K562 (cell line): ENCODE results near the gene NOTO. TPM values are rescaled to one million over a fixed set of nuclear protein-coding genes. Genes with fewer than 3 reads are reported as not detected.

Experiments used
- ATAC-seq: fragments of 200-7000 bp; cut with Tn5 transposase; 3 replicates; pipeline ENCODE4 v1.9.1; 2020; ENCODE audit warnings: moderate library complexity
- BruUV-seq: library from RNA; stranded (reverse); fragments of 400-500 nt; replicated peaks from 2 replicates; lab custom pipeline; 2021; lab: Mats Ljungman, UMichigan
- CTCF ChIA-PET: fragments of 300-600 bp; formaldehyde crosslinking; extraction: SDS; loops from one replicate; lab custom pipeline; 2021; ENCODE audit warnings: low intra/inter-chr PET ratio; lab: Yijun Ruan, JAX
- POLR2A ChIA-PET: fragments of 300-600, 350-650 bp; sonication (Branson Sonifier 250); formaldehyde crosslinking; extraction: SDS; loops from one replicate; lab custom pipeline; 2021; ENCODE audit warnings: antibody characterized with exemption, inconsistent platforms; lab: Yijun Ruan, JAX
- DNase-seq, 4 experiments: peaks; one replicate each; pipeline versions ENCODE4 v3.0.0 to v3.0.0-alpha.2; 2011 to 2018; ENCODE audit warnings: low spot score in 3 of 4, mixed read lengths in 3 of 4; ENCODE audit errors: extremely low read depth in 1 of 4
- FAIRE-seq: peaks from 2 replicates; lab custom pipeline; 2011; peaks lifted over from hg19 to GRCh38; lab: Jason Lieb, UNC
- H2AFZ ChIP-seq: 2 replicates; pipeline ENCODE4 v1.6.0; 2011; ENCODE audit warnings: low read depth, low read length, control low read depth, inconsistent platforms
- H3K27ac ChIP-seq: fragments of 200-600 bp; 3 replicates; pipeline ENCODE4 v1.8.0; 2011; ENCODE audit warnings: low read depth, mild to moderate bottlenecking, control low read depth, inconsistent platforms, low read length, moderate library complexity, mixed read lengths; ENCODE audit errors: extremely low read depth
- H3K27me3 ChIP-seq, 2 experiments: fragments of 300-600 bp in 1 of 2; 2 replicates in 1 of 2; 3 replicates in 1 of 2; pipeline versions ENCODE4 v1.6.0 to v1.8.0; 2011; ENCODE audit warnings: inconsistent platforms in 2 of 2, low read length in 2 of 2, mild to moderate bottlenecking in 1 of 2, mixed read lengths in 1 of 2, moderate library complexity in 1 of 2; ENCODE audit not compliant: control insufficient read depth in 2 of 2, insufficient read depth in 2 of 2
- H3K36me3 ChIP-seq: fragments of 300-600 bp; 3 replicates; pipeline ENCODE4 v1.8.0; 2011; ENCODE audit warnings: mild to moderate bottlenecking, low read length, inconsistent platforms; ENCODE audit not compliant: control insufficient read depth, insufficient read depth
- H3K4me1 ChIP-seq, 2 experiments: fragments of 200-600 bp in 1 of 2; replicated peaks in 1 of 2; 2 replicates in 1 of 2; 3 replicates in 1 of 2; pipeline versions ENCODE4 v1.5.1 to v1.8.0; 2011; ENCODE audit warnings: inconsistent platforms in 2 of 2, low read length in 2 of 2, mild to moderate bottlenecking in 1 of 2, mixed read lengths in 1 of 2, moderate library complexity in 1 of 2; ENCODE audit not compliant: control insufficient read depth in 2 of 2, insufficient read depth in 2 of 2
- H3K4me2 ChIP-seq: 2 replicates; pipeline ENCODE4 v1.6.1; 2011; ENCODE audit warnings: low read length, control low read depth, inconsistent platforms, mixed read lengths; ENCODE audit not compliant: insufficient read depth
- H3K4me3 ChIP-seq: fragments of 200-600 bp; sonication (generic), shearing (Covaris generic); 2 replicates; pipeline ENCODE4 v1.5.1; 2016; ENCODE audit warnings: control low read depth, inconsistent platforms
- H3K79me2 ChIP-seq: fragments of 200-600 bp; 3 replicates; pipeline ENCODE4 v1.8.0; 2011; ENCODE audit warnings: low read length, inconsistent platforms; ENCODE audit not compliant: control insufficient read depth, insufficient read depth
- H3K9ac ChIP-seq, 2 experiments: 2 replicates each; pipeline versions ENCODE4 v1.6.0 to v1.6.1; 2011; ENCODE audit warnings: low read depth in 2 of 2, low read length in 2 of 2, control low read depth in 1 of 2, inconsistent platforms in 1 of 2, mild to moderate bottlenecking in 1 of 2, mixed read lengths in 1 of 2; ENCODE audit not compliant: insufficient read depth in 1 of 2
- H3K9me1 ChIP-seq: one replicate; pipeline ENCODE4 v1.6.0; 2011; ENCODE audit warnings: inconsistent platforms, mild to moderate bottlenecking, low read length, moderate library complexity; ENCODE audit not compliant: control insufficient read depth, insufficient read depth
- H3K9me3 ChIP-seq: replicated peaks from 2 replicates; pipeline ENCODE4 v1.5.1; 2011; ENCODE audit warnings: low read depth, low read length, inconsistent platforms; ENCODE audit not compliant: control insufficient read depth, insufficient read depth
- H4K20me1 ChIP-seq: replicated peaks from 2 replicates; pipeline ENCODE4 v1.6.1; 2011; ENCODE audit warnings: low read length, inconsistent platforms, mixed read lengths; ENCODE audit not compliant: control insufficient read depth, insufficient read depth
- CTCF ChIP-seq, 3 experiments: IDR thresholded peaks in 2 of 3; conservative IDR thresholded peaks in 1 of 3; 2 replicates each; pipeline ENCODE4 v1.5.1; 2011 to 2012; ENCODE audit warnings: low read length in 3 of 3, mild to moderate bottlenecking in 3 of 3, control low read depth in 2 of 3, improper control_type of control experiment in 1 of 3, inconsistent platforms in 1 of 3, low read depth in 1 of 3, mixed read lengths in 1 of 3, moderate library complexity in 1 of 3; ENCODE audit not compliant: insufficient read depth in 2 of 3
- DIDO1 ChIP-seq: fragments of 450-650 bp; IDR thresholded peaks from 2 replicates; pipeline ENCODE4 v1.6.1; 2016; ENCODE audit warnings: low read depth, missing biosample characterization, missing genetic modification characterization
- DMBX1 ChIP-seq: fragments of 250-450 bp; sonication (Bioruptor Pico); IDR thresholded peaks from 2 replicates; pipeline ENCODE4 v1.8.0; 2022; ENCODE audit warnings: inconsistent platforms, mild to moderate bottlenecking, moderate library complexity, borderline replicate concordance
- FOXO4 ChIP-seq: fragments of 450-650 bp; formaldehyde crosslinking; IDR thresholded peaks from 2 replicates; pipeline ENCODE4 v1.4.0; 2020; ENCODE audit warnings: mild to moderate bottlenecking, moderate library complexity
- HLTF ChIP-seq: fragments of 450-650 bp; IDR thresholded peaks from 2 replicates; pipeline ENCODE4 v1.6.1; 2016
- HMGN3 ChIP-seq: IDR thresholded peaks from 2 replicates; pipeline ENCODE4 v1.6.1; 2011; ENCODE audit warnings: borderline replicate concordance, low read depth, mild to moderate bottlenecking, mixed read lengths, low read length; ENCODE audit not compliant: insufficient read length; ENCODE audit errors: extremely low read depth
- MLX ChIP-seq, 2 experiments: fragments of 450-650 bp in 1 of 2; sonication (generic) in 1 of 2; formaldehyde crosslinking; conservative IDR thresholded peaks; 2 replicates each; pipeline versions ENCODE4 v1.4.0 to v1.8.1; 2020 to 2022; ENCODE audit warnings: mild to moderate bottlenecking in 1 of 2, missing genetic modification reagents in 1 of 2
- NKRF ChIP-seq: fragments of 450-650 bp; IDR thresholded peaks from 2 replicates; pipeline ENCODE4 v1.6.1; 2016; ENCODE audit warnings: borderline replicate concordance
- POLR2AphosphoS2 ChIP-seq: IDR thresholded peaks from 2 replicates; pipeline ENCODE4 v1.6.1; 2012; ENCODE audit warnings: low read length, improper control_type of control experiment
- RNF219 ChIP-seq: fragments of 250-450 bp; sonication (Bioruptor Pico); IDR thresholded peaks from 2 replicates; pipeline ENCODE4 v1.5.0; 2022; ENCODE audit warnings: mild to moderate bottlenecking
- TEAD2 ChIP-seq: fragments of 450-650 bp; IDR thresholded peaks from 2 replicates; pipeline ENCODE4 v1.6.1; 2016; ENCODE audit warnings: missing genetic modification characterization, control low read depth, missing compliant biosample characterization
- TGIF2 ChIP-seq: sonication (generic); formaldehyde crosslinking; IDR thresholded peaks from 2 replicates; pipeline ENCODE4 v1.8.1; 2022; ENCODE audit warnings: mild to moderate bottlenecking, missing genetic modification reagents, moderate library complexity
- THRAP3 ChIP-seq: fragments of 450-650 bp; IDR thresholded peaks from 2 replicates; pipeline ENCODE4 v1.6.1; 2016; ENCODE audit warnings: mild to moderate bottlenecking, inconsistent platforms, borderline replicate concordance
- ZNF41 ChIP-seq: fragments of 250-450 bp; sonication (Bioruptor Pico); conservative IDR thresholded peaks from 2 replicates; pipeline ENCODE4 v1.4.0; 2020; ENCODE audit warnings: mild to moderate bottlenecking
- ZNF717 ChIP-seq: fragments of 250-450 bp; sonication (Bioruptor Pico); IDR thresholded peaks from 2 replicates; pipeline ENCODE4 v1.5.0; 2021
- WGBS: fragments of 100-300 bp; shearing (Covaris generic); methylation state at CpG from one replicate; pipeline ENCODE4 v1.1.6; 2016; ENCODE audit warnings: low coverage, mixed read lengths; ENCODE audit not compliant: insufficient coverage; ENCODE audit errors: missing lambda C conversion rate; 5-methylcytosine and 5-hydroxymethylcytosine counted together
- in situ Hi-C: fragments of 300-500 bp; cut with MboI; formaldehyde crosslinking; loops from 4 replicates; pipeline ENCODE4 v1.15.0; 2018; ENCODE audit warnings: inconsistent platforms, mixed read lengths
- intact Hi-C: fragments of 100-400 bp; cut with micrococcal nuclease; formaldehyde crosslinking; loops from 2 replicates; pipeline ENCODE4 v1.14.2; 2022
- polyA plus RNA-seq, 8 experiments: library from polyadenylated mRNA; depleted of rRNA in 4 of 8; stranded (reverse) in 5 of 8; unstranded in 3 of 8; fragments of >200 nt; fragmentation: Nextera tagmentation in 2 of 8; fragmentation: Illumina TruSeq in 1 of 8; extraction: Ambion mirVana in 2 of 8; extraction: Trizol in 1 of 8; gene quantifications; 2 replicates each; pipeline versions ENCODE4 v1.2.1 to v1.2.3, GENCODE V29; 2011 to 2014; ENCODE audit warnings: inconsistent platforms in 1 of 8, missing spikeins in 1 of 8
- total RNA-seq, 7 experiments: library from RNA; depleted of rRNA in 6 of 7; stranded (reverse); fragments of >200 nt in 6 of 7; fragmentation: Illumina TruSeq in 2 of 7; extraction: Trizol in 2 of 7; gene quantifications; 2 replicates each; pipeline versions ENCODE4 v1.2.1 to v1.2.3, GENCODE V29; 2011 to 2021; ENCODE audit warnings: low replicate concordance in 1 of 7

NOTO gene
- total and polyA plus RNA-seq, 9 of the 15 experiments (the other 6 are each of a cell fraction or from before 2014, with no cell fraction given), result not detected

- ATAC-seq (no peak), FAIRE-seq (no peak), DNase-seq (no peak)
- no peaks in the 10 kb centered on the region for H3K79me2 ChIP-seq
- H3K9me3 ChIP-seq, result no peaks in the 10 kb centered on the region
- peaks cover 2 to 22% of the 10 kb centered on the region in 2 experiments; a peak in 3 of 5 replicates for H3K4me1 ChIP-seq
- CTCF ChIA-PET, result no interaction called here
- POLR2A ChIA-PET, result interaction anchor here (1.1 to 2.2 kb wide), 5 partner anchors 12 to 44 kb away, joined by 4 to 15 read pairs (median 8); partner anchors contain the start of gene CCT7
- BruUV-seq, result no TSS peak
- intact Hi-C loops, result loop anchor here (5.0 to 10.0 kb wide), 2 partner anchors 79 to 272 kb away; no protein-coding TSS in a partner anchor
- peaks cover 6% of the 10 kb centered on the region; the same call in 1 of the 2 replicates for H4K20me1 ChIP-seq
- H3K4me3 ChIP-seq, result no peak overlapping the region
- no peak overlapping the region for H2AFZ ChIP-seq
- H3K27ac ChIP-seq, result no peak overlapping the region
- H3K9ac ChIP-seq, result no peak overlapping the region
- peaks cover 32% of the 10 kb centered on the region for H3K36me3 ChIP-seq
- in situ Hi-C loops, result no loop called here
- WGBS, result 20% methylated on average over 1 of the region's 1 CpG
- H3K4me2 ChIP-seq, result no peak overlapping the region
- H3K9me1 ChIP-seq, result no peaks in the 10 kb centered on the region
- H3K27me3 ChIP-seq, result no peaks in the 10 kb centered on the region
- TF ChIP-seq HMGN3 (no peak), NKRF (no peak), FOXO4 (CRISPR knock-in tag) (no peak), TGIF2 (CRISPR knock-in tag) (no peak), HLTF (no peak), DIDO1 (no peak), THRAP3 (no peak), ZNF41 (no peak), MLX (CRISPR knock-in tag; conservative IDR thresholded peaks at IDR 0.05) (no peak), RNF219 (CRISPR knock-in tag) (no peak), ZNF717 (CRISPR knock-in tag) (no peak), POLR2AphosphoS2 (no peak), CTCF (IDR thresholded peaks at IDR 0.05 in 2 of 3, conservative IDR thresholded peaks at IDR 0.05 in 1 of 3; ENCODE audit: insufficient read depth in 2 of 3, low read depth in 1 of 3, low read length in 3 of 3) (no peak), TEAD2 (no peak), DMBX1 (no peak)
Observed at GRCh38 chr2:73256618-73256922, 54.2 kb downstream of the NOTO start.
